BJ (cell line): ENCODE data around the gene CDK17. TPM values are rescaled to one million over a fixed set of nuclear protein-coding genes. Genes with fewer than 3 reads are reported as not detected.

Source experiments
- CTCF ChIA-PET: fragments of 350-600 bp; formaldehyde crosslinking; extraction: SDS; loops from one replicate; lab custom pipeline; 2021; ENCODE audit warnings: antibody characterized with exemption, inconsistent platforms; lab: Yijun Ruan, JAX
- POLR2A ChIA-PET: fragments of 300-600 bp; sonication (Branson Sonifier 250); formaldehyde crosslinking; extraction: SDS; loops from one replicate; lab custom pipeline; 2021; ENCODE audit warnings: antibody characterized with exemption; lab: Charles Lee
- DNase-seq: peaks from one replicate; pipeline ENCODE4 v3.0.0-alpha.2; 2011; ENCODE audit warnings: low read depth
- H3K27me3 ChIP-seq: 2 replicates; pipeline ENCODE4 v1.6.0; 2011; ENCODE audit warnings: low read length; ENCODE audit not compliant: control insufficient read depth, insufficient read depth
- H3K36me3 ChIP-seq: 2 replicates; pipeline ENCODE4 v1.5.1; 2011; ENCODE audit warnings: low read length; ENCODE audit not compliant: control insufficient read depth, insufficient read depth
- H3K4me3 ChIP-seq: 2 replicates; pipeline ENCODE4 v1.5.1; 2011; ENCODE audit warnings: low read depth, mild to moderate bottlenecking, control low read depth, low read length
- CTCF ChIP-seq: IDR thresholded peaks from 2 replicates; pipeline ENCODE4 v1.5.1; 2011; ENCODE audit warnings: low read depth, mild to moderate bottlenecking, control low read depth, inconsistent platforms, low read length, moderate library complexity; ENCODE audit not compliant: insufficient read depth
- polyA plus RNA-seq: library from polyadenylated mRNA; depleted of rRNA; stranded (reverse); fragments of >200 nt; gene quantifications from 2 replicates; pipeline ENCODE4 v1.2.3, GENCODE V29; 2011; rRNA removed
- small RNA-seq: library from RNA; depleted of rRNA; stranded (forward); fragments of <200 nt; gene quantifications from one replicate; pipeline ENCODE3, GENCODE V24; 2012; ENCODE audit warnings: low replicate concordance, low read depth; ENCODE audit not compliant: insufficient read length

CDK17 gene
- polyA plus RNA-seq, 1 experiment, result 14.8 TPM

DNA sequence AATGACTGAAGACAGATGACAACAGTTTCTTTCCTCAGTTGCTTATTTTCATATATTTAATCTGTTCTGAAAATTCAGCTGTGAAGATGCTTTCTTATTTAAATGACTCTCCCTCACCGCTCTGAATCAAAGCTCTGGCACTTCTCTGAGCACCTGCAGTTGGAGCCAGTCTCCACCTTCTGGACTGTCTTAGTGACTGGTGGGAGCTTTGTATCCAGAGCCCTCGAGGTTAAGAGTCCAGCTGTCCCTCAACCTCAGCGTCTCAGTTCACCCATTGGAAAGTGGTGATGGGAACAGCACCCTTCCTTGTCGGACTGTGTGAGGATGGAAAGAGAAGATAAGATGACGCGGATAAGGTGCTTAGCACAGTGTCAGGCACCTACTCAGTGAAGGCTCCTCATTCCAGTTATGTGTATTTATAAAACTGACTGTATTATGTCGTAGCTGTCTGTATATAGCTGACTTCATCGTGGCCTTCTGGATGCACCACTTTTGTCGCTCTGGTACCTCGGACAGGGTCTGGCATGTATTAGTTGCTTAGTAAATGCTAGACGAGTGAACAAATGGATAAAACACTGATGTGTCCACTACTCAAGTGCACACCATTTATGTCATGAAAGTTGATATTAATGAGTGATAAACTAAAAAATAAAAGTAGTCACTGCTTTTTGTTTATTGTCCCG is 171.5 kb downstream of the CDK17 start:
- DNase-seq, result no peak
- no peak for TF ChIP-seq CTCF
- H3K4me3 ChIP-seq, result no peak overlapping the region
- POLR2A ChIA-PET, result interaction anchor here (0.6 kb wide), 1 partner anchor 10 kb away, joined by 3 read pairs; no protein-coding TSS in a partner anchor
- no peaks in the 10 kb centered on the region for H3K27me3 ChIP-seq
- H3K36me3 ChIP-seq, result peaks cover 3% of the 10 kb centered on the region
- CTCF ChIA-PET, result no interaction called here

Small RNA genes within 50 kb of the gene (small RNA-seq; reads per million reads assigned to genes)
- gene RN7SKP11 (not detected), gene RNU4-24P (not detected)

Other genes starting within 250 kb of the CDK17 start
- gene ELK3, start 206.1 kb downstream of the CDK17 start, polyA plus RNA-seq, result 15.5 and 20.9 TPM in 2 replicates
- 0.16 and 0.38 TPM in 2 replicates for gene CFAP54, start 89.1 kb upstream of the CDK17 start, polyA plus RNA-seq